Tibial nerve (tissue), 4 donors: ENCODE data around the gene SIK2.

Source experiments
- EP300 ChIP-seq, 2 donors: sonication (generic); formaldehyde crosslinking; IDR thresholded peaks; one replicate each; pipeline ENCODE4 v1.6.1; 2017; ENCODE audit warnings: antibody characterized with exemption in 2 of 2, mild to moderate bottlenecking in 1 of 2
- POLR2A ChIP-seq, 2 donors: fragments of 450-650 bp; IDR thresholded peaks; one replicate each; pipeline ENCODE4 v1.6.1; 2017; ENCODE audit warnings: antibody characterized with exemption in 2 of 2, mild to moderate bottlenecking in 2 of 2, moderate library complexity in 2 of 2
- TF ChIP-seq, protein P1 (sequence below), 5 experiments: fragments of 200-600 bp in 3 of 5; fragments of 450-650 bp in 2 of 5; sonication (generic) in 3 of 5; IDR thresholded peaks; one replicate each; pipeline ENCODE4 v1.5.1; 2016 to 2019; ENCODE audit warnings: antibody characterized with exemption in 5 of 5, mild to moderate bottlenecking in 3 of 5, moderate library complexity in 2 of 5

DNA sequence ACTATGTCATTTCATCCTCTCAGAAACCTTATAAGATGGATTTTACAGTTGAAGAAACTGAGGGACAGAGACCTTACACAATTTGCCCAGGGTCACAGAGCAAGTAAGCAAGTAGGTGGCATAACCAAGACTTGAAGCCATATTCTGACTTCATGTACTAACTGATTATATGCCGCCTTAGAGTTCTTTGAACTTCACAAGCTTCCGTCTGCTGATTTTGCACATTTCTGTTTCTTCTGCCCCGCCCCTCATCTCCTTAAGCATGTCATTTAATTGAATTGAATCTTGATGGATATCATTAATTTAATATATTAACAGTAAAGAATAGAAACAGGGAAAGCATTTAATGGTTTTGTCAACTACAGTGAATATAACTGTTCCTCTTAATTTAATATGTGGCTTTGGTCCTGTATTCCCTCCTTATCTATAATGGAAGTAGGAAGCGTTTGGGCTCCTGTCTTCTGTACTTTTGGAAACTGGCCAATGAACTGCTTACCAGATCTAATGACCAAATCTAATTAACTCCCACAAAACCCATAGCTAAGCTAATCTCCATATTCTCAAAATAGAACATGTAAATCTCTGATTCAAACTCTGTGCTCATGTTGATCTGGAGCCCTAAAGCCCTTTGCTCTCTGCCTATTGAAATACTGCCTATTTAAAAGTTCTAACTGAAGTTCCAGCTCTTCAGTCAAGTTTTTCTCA lies 30.4 kb downstream of the SIK2 start:
- TF ChIP-seq POLR2A (IDR thresholded peaks at IDR 0.05) (no peak), EP300 (IDR thresholded peaks at IDR 0.05) (no peak)
- TF ChIP-seq, protein P1, sequence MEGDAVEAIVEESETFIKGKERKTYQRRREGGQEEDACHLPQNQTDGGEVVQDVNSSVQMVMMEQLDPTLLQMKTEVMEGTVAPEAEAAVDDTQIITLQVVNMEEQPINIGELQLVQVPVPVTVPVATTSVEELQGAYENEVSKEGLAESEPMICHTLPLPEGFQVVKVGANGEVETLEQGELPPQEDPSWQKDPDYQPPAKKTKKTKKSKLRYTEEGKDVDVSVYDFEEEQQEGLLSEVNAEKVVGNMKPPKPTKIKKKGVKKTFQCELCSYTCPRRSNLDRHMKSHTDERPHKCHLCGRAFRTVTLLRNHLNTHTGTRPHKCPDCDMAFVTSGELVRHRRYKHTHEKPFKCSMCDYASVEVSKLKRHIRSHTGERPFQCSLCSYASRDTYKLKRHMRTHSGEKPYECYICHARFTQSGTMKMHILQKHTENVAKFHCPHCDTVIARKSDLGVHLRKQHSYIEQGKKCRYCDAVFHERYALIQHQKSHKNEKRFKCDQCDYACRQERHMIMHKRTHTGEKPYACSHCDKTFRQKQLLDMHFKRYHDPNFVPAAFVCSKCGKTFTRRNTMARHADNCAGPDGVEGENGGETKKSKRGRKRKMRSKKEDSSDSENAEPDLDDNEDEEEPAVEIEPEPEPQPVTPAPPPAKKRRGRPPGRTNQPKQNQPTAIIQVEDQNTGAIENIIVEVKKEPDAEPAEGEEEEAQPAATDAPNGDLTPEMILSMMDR (IDR thresholded peaks at IDR 0.05): no peak
